PC-9 (cell line): ENCODE data around the gene GALNT14. TPM values are rescaled to one million over a fixed set of nuclear protein-coding genes. Genes with fewer than 3 reads are reported as not detected.

Experiments
- BruUV-seq: library from RNA; stranded (reverse); fragments of 400-500 nt; replicated peaks from 2 replicates; lab custom pipeline; 2021; lab: Mats Ljungman, UMichigan
- CTCF ChIA-PET: fragments of 300-600 bp; sonication (Branson Sonifier 250); formaldehyde crosslinking; loops from one replicate; lab custom pipeline; 2022; ENCODE audit warnings: antibody characterized with exemption; lab: Charles Lee
- POLR2A ChIA-PET: fragments of 300-600 bp; sonication (Branson Sonifier 250); formaldehyde crosslinking; loops from one replicate; lab custom pipeline; 2022; ENCODE audit warnings: antibody characterized with exemption; ENCODE audit not compliant: unreplicated experiment; lab: Charles Lee
- DNase-seq, 2 experiments: peaks; one replicate each; pipeline versions ENCODE4 v3.0.0 to v3.0.0-alpha.2; 2015 to 2022; ENCODE audit warnings: mixed read lengths in 1 of 2
- H2AFZ ChIP-seq: fragments of 200-600 bp; sonication (generic); 2 replicates; pipeline ENCODE4 v1.8.1; 2017; ENCODE audit warnings: antibody characterized with exemption
- H3F3A ChIP-seq: fragments of 200-600 bp; sonication (generic); 2 replicates; pipeline ENCODE4 v1.8.1; 2017; ENCODE audit warnings: antibody characterized with exemption, mild to moderate bottlenecking, low read depth; ENCODE audit not compliant: insufficient read depth
- H3K27ac ChIP-seq: fragments of 200-600 bp; sonication (generic); 2 replicates; pipeline ENCODE4 v1.6.1; 2016; ENCODE audit warnings: mixed run types
- H3K27me3 ChIP-seq: fragments of 200-600 bp; sonication (generic); 2 replicates; pipeline ENCODE4 v1.6.1; 2016; ENCODE audit warnings: low read depth, mixed run types; ENCODE audit not compliant: insufficient read depth
- H3K36me3 ChIP-seq: fragments of 200-600 bp; sonication (generic); 2 replicates; pipeline ENCODE4 v1.6.1; 2016; ENCODE audit warnings: low read depth, mixed run types
- H3K4me1 ChIP-seq: fragments of 200-600 bp; sonication (generic); replicated peaks from 2 replicates; pipeline ENCODE4 v1.6.1; 2016; ENCODE audit warnings: mixed run types; ENCODE audit not compliant: insufficient read depth
- H3K4me2 ChIP-seq: fragments of 200-600 bp; sonication (generic); 2 replicates; pipeline ENCODE4 v1.6.1; 2017; ENCODE audit warnings: mixed run types
- H3K4me3 ChIP-seq: fragments of 200-600 bp; sonication (generic); 2 replicates; pipeline ENCODE4 v1.6.1; 2016; ENCODE audit warnings: mixed run types
- H3K79me2 ChIP-seq: fragments of 200-600 bp; sonication (generic); 2 replicates; pipeline ENCODE4 v1.6.1; 2017; ENCODE audit warnings: low read depth, mixed run types
- H3K9me2 ChIP-seq: fragments of 200-600 bp; sonication (generic); 2 replicates; pipeline ENCODE4 v1.8.1; 2017; ENCODE audit warnings: mild to moderate bottlenecking; ENCODE audit not compliant: insufficient read depth
- H3K9me3 ChIP-seq: fragments of 200-600 bp; sonication (generic); 2 replicates; pipeline ENCODE4 v1.8.1; 2016; ENCODE audit warnings: low read depth; ENCODE audit not compliant: insufficient read depth
- H4K20me1 ChIP-seq: fragments of 200-600 bp; sonication (generic); 2 replicates; pipeline ENCODE4 v1.8.1; 2017; ENCODE audit not compliant: insufficient read depth
- CTCF ChIP-seq: fragments of 200-600 bp; sonication (generic); conservative IDR thresholded peaks from 2 replicates; pipeline ENCODE4 v1.6.1; 2017; ENCODE audit warnings: mixed run types, antibody characterized with exemption, mild to moderate bottlenecking, moderate library complexity
- EZH2 ChIP-seq: fragments of 200-600 bp; sonication (generic); IDR thresholded peaks from 2 replicates; pipeline ENCODE4 v1.8.0; 2017; ENCODE audit warnings: antibody characterized with exemption, low read depth
- intact Hi-C: fragments of 100-400 bp; cut with micrococcal nuclease; formaldehyde crosslinking; loops from one replicate; pipeline ENCODE4 v1.10.0; 2022; ENCODE audit not compliant: unreplicated experiment
- total RNA-seq: library from RNA; stranded (reverse); gene quantifications from 2 replicates; pipeline ENCODE4 v1.2.3, GENCODE V29; 2021

GALNT14 gene
- total RNA-seq, 1 experiment from 2014 or later: 3.1 TPM

GRCh38 chr2:30974092-30974491, 164.1 kb downstream of the GALNT14 start:
- H3K36me3 ChIP-seq: no peaks in the 10 kb centered on the region
- CTCF ChIA-PET: no interaction called here
- H3K27me3 ChIP-seq: no peaks in the 10 kb centered on the region
- no peaks in the 10 kb centered on the region for H3F3A ChIP-seq
- H3K4me1 ChIP-seq: peaks cover 8% of the 10 kb centered on the region
- TF ChIP-seq CTCF (no peak), EZH2 (no peak)
- POLR2A ChIA-PET: no interaction called here
- no peak overlapping the region for H2AFZ ChIP-seq
- H3K79me2 ChIP-seq: peaks cover 5% of the 10 kb centered on the region; the same call in 1 of the 2 replicates
- H4K20me1 ChIP-seq: no peaks in the 10 kb centered on the region
- H3K9me2 ChIP-seq: no peaks in the 10 kb centered on the region
- H3K9me3 ChIP-seq: no peaks in the 10 kb centered on the region
- no TSS peak for BruUV-seq
- no peak overlapping the region for H3K4me3 ChIP-seq
- intact Hi-C loops: no loop called here
- no peak overlapping the region for H3K4me2 ChIP-seq
- no peak for DNase-seq
- H3K27ac ChIP-seq: no peak overlapping the region

GRCh38 chr2:30971231-30972025, 166.8 kb downstream of the GALNT14 start:
- ChIA-PET CTCF (no interaction called here), POLR2A (no interaction called here)
- no peaks in the 10 kb centered on the region for H3K9me2 ChIP-seq
- no TSS peak for BruUV-seq
- H3K4me1 ChIP-seq: peaks cover 18% of the 10 kb centered on the region
- no peak overlapping the region for H3K4me2 ChIP-seq
- H3K36me3 ChIP-seq: no peaks in the 10 kb centered on the region
- no peaks in the 10 kb centered on the region for H3K79me2 ChIP-seq
- intact Hi-C loops: no loop called here
- H4K20me1 ChIP-seq: no peaks in the 10 kb centered on the region
- H2AFZ ChIP-seq: no peak overlapping the region
- H3K27ac ChIP-seq: no peak overlapping the region
- DNase-seq: no peak
- H3K4me3 ChIP-seq: no peak overlapping the region
- H3K27me3 ChIP-seq: no peaks in the 10 kb centered on the region
- no peaks in the 10 kb centered on the region for H3K9me3 ChIP-seq
- TF ChIP-seq CTCF (no peak), EZH2 (no peak)
- H3F3A ChIP-seq: no peaks in the 10 kb centered on the region; the same call in 1 of the 2 replicates

DNA sequence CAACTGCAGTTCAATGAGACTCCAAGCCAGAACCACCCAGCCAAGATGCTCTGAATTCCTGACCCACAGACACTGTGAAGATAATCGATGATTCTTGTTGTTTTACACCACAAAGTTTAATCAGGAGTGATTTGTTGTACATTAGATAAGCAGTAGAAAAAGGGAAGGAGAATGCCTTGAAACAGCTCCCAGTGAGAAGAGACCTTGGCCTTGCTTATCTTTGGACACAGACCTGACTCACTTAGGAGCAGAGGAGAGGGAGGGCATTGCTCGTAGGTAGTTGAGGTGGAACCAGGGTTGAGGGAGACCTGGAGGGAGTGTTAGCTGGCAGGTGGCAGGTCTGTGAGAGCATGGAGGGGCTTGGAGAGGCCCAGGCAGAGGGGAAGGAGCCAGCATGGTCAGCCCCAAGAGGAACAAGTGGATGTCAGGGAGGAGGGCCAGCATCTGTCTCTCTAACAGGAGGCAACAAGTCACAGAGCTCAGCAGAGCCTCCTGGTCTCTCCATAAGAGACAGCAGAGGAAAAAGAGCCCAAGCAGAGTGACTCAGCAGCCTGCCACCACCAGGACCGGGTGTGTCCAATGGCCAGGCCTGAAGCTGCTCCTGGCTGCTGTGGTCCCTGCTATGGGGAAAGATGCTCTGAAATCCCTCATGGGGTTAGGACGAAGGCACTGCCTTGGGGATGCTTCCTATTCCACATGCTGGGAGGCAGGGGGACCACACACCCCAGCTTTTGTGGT, 169.4 kb downstream of the GALNT14 start:
- Histone ChIP-seq H2AFZ (no peak overlapping the region), H3K79me2 (no peaks in the 10 kb centered on the region), H3K4me1 (peaks cover 18% of the 10 kb centered on the region), H3K36me3 (no peaks in the 10 kb centered on the region), H3K4me3 (no peak overlapping the region), H3K27ac (peak overlapping the region; percentile 71), H3K9me3 (no peaks in the 10 kb centered on the region), H3K27me3 (no peaks in the 10 kb centered on the region), H3F3A (no peaks in the 10 kb centered on the region; the same call in 1 of the 2 replicates), H4K20me1 (no peaks in the 10 kb centered on the region), H3K4me2 (peak overlapping the region; percentile 15), H3K9me2 (no peaks in the 10 kb centered on the region)
- BruUV-seq: no TSS peak
- POLR2A ChIA-PET: no interaction called here
- CTCF ChIA-PET: interaction anchor here (0.5 kb wide), 1 partner anchor 16 kb away, joined by 3 read pairs; no protein-coding TSS in a partner anchor
- TF ChIP-seq EZH2: no peak
- TF ChIP-seq CTCF: no peak
- DNase-seq: peak in 1 of 2 experiments; percentile 7
- intact Hi-C loops: no loop called here
